CD4-positive, alpha-beta T cell treated with Interleukin-15 for 1 hour (primary cell): ENCODE results near the gene MISP3.
"Not testable (repeated sequence)": the region's sequence is repeated elsewhere in the genome, so short reads cannot be mapped to it uniquely, and the experiment has no call there.

Experiments used
- DNase-seq: peaks from one replicate; pipeline ENCODE4 v3.0.0-alpha.2; 2020

MISP3 gene

GRCh38 chr19:14072535-14073260, at the start of gene MISP3:
Gene MISP3, plus strand, starts transcription at chr19:14072786. Its CDS starts 524 bp downstream, at chr19:14073310.
- peak; percentile 33 for DNase-seq

GRCh38 chr19:14023404-14024235, 49.0 kb upstream of the MISP3 start:
- peak; percentile 48 for DNase-seq

GRCh38 chr19:14026652-14027192, 45.9 kb upstream of the MISP3 start:
- not testable (repeated sequence) for DNase-seq

- no peak for DNase-seq
These were observed 44.6 kb upstream of the MISP3 start, which contains the start of gene RLN3 for GRCh38 chr19:14027856-14028450. Gene RLN3, plus strand, starts transcription at chr19:14028148. Its CDS starts 57 bp downstream, at chr19:14028205.

- DNase-seq: no peak
These were observed 43.7 kb upstream of the MISP3 start for GRCh38 chr19:14028901-14029300.

- DNase-seq: peak; percentile 87
These were observed 41.4 kb upstream of the MISP3 start for GRCh38 chr19:14030997-14031718.

GRCh38 chr19:14031719-14032480, 40.7 kb upstream of the MISP3 start, which contains the start of gene IL27RA:
Gene IL27RA, plus strand, starts transcription at chr19:14031762. Its CDS starts 111 bp downstream, at chr19:14031873.
- DNase-seq: peak; percentile 84

GRCh38 chr19:14033946-14034345, 38.6 kb upstream of the MISP3 start:
- no peak for DNase-seq

- DNase-seq: not testable (repeated sequence)
These were observed 37.4 kb upstream of the MISP3 start for GRCh38 chr19:14035159-14035558.

GRCh38 chr19:14035706-14036105, 36.9 kb upstream of the MISP3 start:
- no peak for DNase-seq

GRCh38 chr19:14039181-14039580, 33.4 kb upstream of the MISP3 start:
- DNase-seq: no peak

- peak; percentile 64 for DNase-seq
These were observed 29.7 kb upstream of the MISP3 start for GRCh38 chr19:14042659-14043608.

GRCh38 chr19:14047866-14048265, 24.7 kb upstream of the MISP3 start:
- not testable (repeated sequence) for DNase-seq

- DNase-seq: peak; percentile 74
These were observed 24.0 kb upstream of the MISP3 start for GRCh38 chr19:14048443-14049153.

GRCh38 chr19:14050512-14050911, 22.1 kb upstream of the MISP3 start:
- no peak for DNase-seq

- DNase-seq: not testable (repeated sequence)
These were observed 21.6 kb upstream of the MISP3 start for GRCh38 chr19:14050961-14051360.

- DNase-seq: no peak
These were observed 20.6 kb upstream of the MISP3 start for GRCh38 chr19:14051980-14052379.

GRCh38 chr19:14052470-14052869, 20.1 kb upstream of the MISP3 start:
- no peak for DNase-seq

GRCh38 chr19:14053032-14053431, 19.6 kb upstream of the MISP3 start:
- no peak for DNase-seq

GRCh38 chr19:14053500-14053899, 19.1 kb upstream of the MISP3 start:
- DNase-seq: no peak
